Transverse colon (tissue), 4 donors: ENCODE results near the gene EBF3. TPM values are rescaled to one million over a fixed set of nuclear protein-coding genes. Genes with fewer than 3 reads are reported as not detected.

Experiments
- DNase-seq: peaks from one replicate; pipeline ENCODE4 v3.0.0-alpha.2; 2019
- H3K27ac ChIP-seq, 4 donors: fragments of 200-600 bp; sonication (generic); 2 replicates each; pipeline ENCODE4 v1.5.1; 2016 to 2018; ENCODE audit warnings: inconsistent platforms in 4 of 4
- H3K27me3 ChIP-seq: fragments of 200-600 bp; sonication (generic); 2 replicates; pipeline ENCODE4 v1.5.1; 2017; ENCODE audit warnings: inconsistent platforms
- H3K36me3 ChIP-seq, 4 donors: fragments of 200-600 bp; sonication (generic); 2 replicates each; pipeline ENCODE4 v1.5.1; 2017 to 2019; ENCODE audit warnings: inconsistent platforms in 4 of 4
- H3K4me1 ChIP-seq, 4 donors: fragments of 200-600 bp; sonication (generic); 2 replicates each; pipeline ENCODE4 v1.5.1; 2017 to 2020; ENCODE audit warnings: inconsistent platforms in 4 of 4
- H3K4me3 ChIP-seq, 4 donors: fragments of 200-600 bp; sonication (generic); 1 replicate in 1 of 4; 2 replicates in 3 of 4; pipeline versions ENCODE4 v1.5.1 to v1.6.1; 2017 to 2019; ENCODE audit warnings: inconsistent platforms in 4 of 4
- H3K9me3 ChIP-seq, 2 donors: fragments of 200-600 bp; sonication (generic); 2 replicates each; pipeline ENCODE4 v1.5.1; 2017 to 2019; ENCODE audit warnings: inconsistent platforms in 2 of 2
- CTCF ChIP-seq, 5 experiments: fragments of 200-600 bp in 3 of 5; fragments of 450-650 bp in 2 of 5; sonication (generic) in 3 of 5; IDR thresholded peaks; 1 replicate in 2 of 5; 2 replicates in 3 of 5; pipeline ENCODE4 v1.5.1; 2016 to 2017; ENCODE audit warnings: antibody characterized with exemption in 5 of 5, inconsistent platforms in 3 of 5, mild to moderate bottlenecking in 2 of 5, moderate library complexity in 1 of 5
- EP300 ChIP-seq: sonication (generic); formaldehyde crosslinking; IDR thresholded peaks from one replicate; pipeline ENCODE4 v1.6.1; 2017; ENCODE audit warnings: antibody characterized with exemption, low read depth
- POLR2A ChIP-seq: fragments of 450-650 bp; IDR thresholded peaks from one replicate; pipeline ENCODE4 v1.6.1; 2016; ENCODE audit warnings: antibody characterized with exemption, mild to moderate bottlenecking, moderate library complexity
- POLR2AphosphoS5 ChIP-seq, 3 donors: sonication (generic); formaldehyde crosslinking; IDR thresholded peaks; one replicate each; pipeline ENCODE4 v1.6.1; 2016; ENCODE audit warnings: antibody characterized with exemption in 3 of 3
- WGBS, 2 donors: methylation state at CpG; one replicate each; pipeline ENCODE4 v1.1.5; 2018; ENCODE audit warnings: low coverage in 1 of 2; 5-methylcytosine and 5-hydroxymethylcytosine counted together
- in situ Hi-C, 4 donors: fragments of 200-750 bp; cut with MboI; loops; one replicate each; pipeline versions ENCODE4 v1.15.0 to v1.15.1; 2017; ENCODE audit warnings: low sequenced_read_pairs in 3 of 4, low pct_ligation_motif_present in 1 of 4, low pct_unique_long_range_greater_than_20kb in 1 of 4
- intact Hi-C: fragments of 100-400 bp; cut with DNase I; formaldehyde crosslinking; loops from one replicate; pipeline ENCODE4 v1.15.1; 2023; ENCODE audit warnings: low total_unique reads
- total RNA-seq, 4 donors: library from RNA; depleted of rRNA; stranded (reverse); fragments of >200 nt; gene quantifications; one replicate each; pipeline ENCODE4 v1.1.0, GENCODE V29; 2016

Gene EBF3
- total RNA-seq, 4 donors from 2014 or later: 0.37 to 6.6 (median 1.0) TPM

- 8 to 11% methylated on average over 5 to 57 of the region's 58 CpGs for WGBS, 2 donors
- H3K27ac ChIP-seq: no peak overlapping the region
- H3K9me3 ChIP-seq: no peaks in the 10 kb centered on the region
- H3K36me3 ChIP-seq: no peaks in the 10 kb centered on the region
- peak overlapping the region in 3 of 4 donors; percentile 14 to 34 (median 17) for H3K4me3 ChIP-seq
- peaks cover 98% of the 10 kb centered on the region for H3K27me3 ChIP-seq
- DNase-seq: no peak
- H3K4me1 ChIP-seq: peaks cover 4 to 37% (median 17%) of the 10 kb centered on the region in 4 donors
- in situ Hi-C loops: loop anchor here in 2 of 4 donors (10.0 kb wide), 1 partner anchor 936 kb away; no protein-coding TSS in a partner anchor
- intact Hi-C loops: loop anchor here (5.0 kb wide), 1 partner anchor 1758 kb away; no protein-coding TSS in a partner anchor
- TF ChIP-seq POLR2AphosphoS5 (IDR thresholded peaks at IDR 0.05) (no peak), CTCF (IDR thresholded peaks at IDR 0.05) (no peak), POLR2A (no peak), EP300 (no peak)
Measured at GRCh38 chr10:129970465-129971364, 6.6 kb upstream of the EBF3 start.

GRCh38 chr10:129969911-129970464, 5.9 kb upstream of the EBF3 start:
- DNase-seq: no peak
- no peaks in the 10 kb centered on the region for H3K9me3 ChIP-seq
- no peak overlapping the region for H3K4me3 ChIP-seq
- TF ChIP-seq POLR2A: no peak
- no peak for TF ChIP-seq CTCF (IDR thresholded peaks at IDR 0.05)
- no peak for TF ChIP-seq POLR2AphosphoS5 (IDR thresholded peaks at IDR 0.05)
- TF ChIP-seq EP300: no peak
- WGBS, 2 donors: 12 to 13% methylated on average over 14 of the region's 14 CpGs
- peaks cover 4 to 40% (median 21%) of the 10 kb centered on the region in 4 donors for H3K4me1 ChIP-seq
- intact Hi-C loops (loop anchor here (5.0 kb wide), 2 partner anchors 938 to 1758 kb away; no protein-coding TSS in a partner anchor), in situ Hi-C loops (loop anchor here in 2 of 4 donors (10.0 kb wide), 1 partner anchor 935 kb away; no protein-coding TSS in a partner anchor)
- no peak overlapping the region for H3K27ac ChIP-seq
- no peaks in the 10 kb centered on the region for H3K36me3 ChIP-seq
- H3K27me3 ChIP-seq: peaks cover 100% of the 10 kb centered on the region

- 10% methylated on average over 58 of the region's 68 CpGs; no CpG with 5 or more reads in 1 of the 2 donors for WGBS, 2 donors
- TF ChIP-seq CTCF (IDR thresholded peaks at IDR 0.05) (peak in 1 of 5 experiments; percentile 17), POLR2AphosphoS5 (IDR thresholded peaks at IDR 0.05) (no peak)
- H3K27ac ChIP-seq: no peak overlapping the region
- DNase-seq: no peak
- H3K4me1 ChIP-seq: peaks cover 4 to 46% (median 27%) of the 10 kb centered on the region in 4 donors
- peaks cover 100% of the 10 kb centered on the region for H3K27me3 ChIP-seq
- H3K9me3 ChIP-seq: no peaks in the 10 kb centered on the region
- no peak overlapping the region for H3K4me3 ChIP-seq
- in situ Hi-C loops (no loop called here), intact Hi-C loops (loop anchor here (5.0 kb wide), 1 partner anchor 937 kb away; no protein-coding TSS in a partner anchor)
- no peaks in the 10 kb centered on the region for H3K36me3 ChIP-seq
Measured at GRCh38 chr10:129969184-129969910, 5.3 kb upstream of the EBF3 start.

GRCh38 chr10:129968853-129969183, 4.7 kb upstream of the EBF3 start:
- Histone ChIP-seq H3K9me3 (no peaks in the 10 kb centered on the region), H3K27me3 (peaks cover 98% of the 10 kb centered on the region), H3K4me3 (no peak overlapping the region), H3K4me1 (peaks cover 4 to 49% (median 28%) of the 10 kb centered on the region in 4 donors), H3K36me3 (no peaks in the 10 kb centered on the region), H3K27ac (no peak overlapping the region)
- intact Hi-C loops: loop anchor here (5.0 kb wide), 1 partner anchor 937 kb away; no protein-coding TSS in a partner anchor
- in situ Hi-C loops: no loop called here
- TF ChIP-seq EP300: no peak
- peak; percentile 35 to 52 (median 42) for TF ChIP-seq CTCF (IDR thresholded peaks at IDR 0.05)
- WGBS, 2 donors: 1% methylated on average over 12 of the region's 15 CpGs; no CpG with 5 or more reads in 1 of the 2 donors
- no peak for DNase-seq
